Activated T-cell treated with anti-CD3 and anti-CD28 coated beads, Interleukin-2, amount 50 U/mL, for 4 hours (primary cell): ENCODE data around the gene OXCT1. TPM values are rescaled to one million over a fixed set of nuclear protein-coding genes. Genes with fewer than 3 reads are reported as not detected.
"Not testable (repeated sequence)": the region's sequence is repeated elsewhere in the genome, so short reads cannot be mapped to it uniquely, and the experiment has no call there.

Experiments used
- ATAC-seq, 2 donors: fragments of 200-7000 bp; cut with Tn5 transposase; one replicate each; pipeline ENCODE4 v1.10.0; 2021
- DNase-seq: peaks from one replicate; pipeline ENCODE4 v3.0.0-alpha.2; 2020
- H3K27me3 Mint-ChIP-seq: one replicate; pipeline ENCODE4 v1.8.0; 2021; ENCODE audit warnings: low read depth, mixed read lengths
- H3K36me3 Mint-ChIP-seq: one replicate; pipeline ENCODE4 v1.8.0; 2022; ENCODE audit warnings: mixed read lengths; ENCODE audit not compliant: insufficient read depth
- H3K4me1 Mint-ChIP-seq: one replicate; pipeline ENCODE4 v1.8.0; 2021; ENCODE audit warnings: low read depth, mixed read lengths
- H3K4me3 Mint-ChIP-seq: one replicate; pipeline ENCODE4 v1.8.0; 2021; ENCODE audit warnings: mild to moderate bottlenecking, moderate library complexity, mixed read lengths
- H3K9me3 Mint-ChIP-seq: one replicate; pipeline ENCODE4 v1.8.0; 2021; ENCODE audit warnings: mixed read lengths
- total RNA-seq, 3 donors: library from RNA; stranded (reverse); gene quantifications; one replicate each; pipeline ENCODE4 v1.2.1, GENCODE V29; 2021

Gene OXCT1
- total RNA-seq, 3 donors from 2014 or later = 77.8 to 96.1 (median 89.7) TPM

DNA sequence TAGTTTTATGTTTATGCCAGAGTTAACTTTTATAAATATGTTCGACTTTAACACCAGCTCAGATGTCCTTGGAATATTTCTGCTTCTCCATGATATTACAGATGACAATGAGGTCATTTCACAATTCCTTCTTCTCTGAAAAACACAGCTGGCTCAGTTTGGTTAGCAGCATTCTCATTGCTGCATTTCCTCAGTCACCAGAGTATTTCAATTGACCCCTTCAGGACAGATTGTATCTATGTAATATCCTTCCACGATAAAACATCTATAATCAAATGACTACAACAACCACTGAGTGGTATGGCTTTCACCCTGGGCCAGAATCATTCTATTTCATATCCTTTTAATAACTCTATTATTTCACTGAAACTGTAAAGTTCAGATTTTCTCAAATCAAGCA lies 148.7 kb downstream of the OXCT1 start:
- H3K36me3 Mint-ChIP-seq = no peaks in the 10 kb centered on the region

DNA sequence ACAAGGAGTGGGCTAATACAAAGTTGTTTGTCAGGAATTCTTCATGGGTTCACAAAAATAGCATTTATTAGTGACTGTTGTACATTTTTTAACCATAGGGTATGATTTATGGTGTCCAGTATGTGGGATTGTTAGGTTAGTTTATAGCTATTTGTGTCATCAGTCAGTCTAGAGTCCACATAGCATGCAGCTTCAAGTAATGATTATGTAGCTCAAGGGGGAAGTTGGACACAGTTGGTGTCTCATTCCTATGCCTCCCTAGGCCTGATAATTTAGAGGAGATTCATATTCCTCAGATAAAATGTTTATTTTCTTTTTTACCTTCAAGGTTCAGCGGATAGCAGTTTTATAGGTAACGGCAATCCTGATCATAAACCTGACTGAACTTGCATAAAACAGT lies 153.8 kb downstream of the OXCT1 start:
- Mint-ChIP-seq H3K27me3 (peaks cover 6% of the 10 kb centered on the region), H3K4me3 (no peak overlapping the region)

More for the DNA sequence above, 148.7 kb downstream of the OXCT1 start:
- H3K4me3 Mint-ChIP-seq = no peak overlapping the region
- ATAC-seq (no peak), DNase-seq (no peak)
- peaks cover 7% of the 10 kb centered on the region for H3K9me3 Mint-ChIP-seq
- no peaks in the 10 kb centered on the region for H3K4me1 Mint-ChIP-seq
- peaks cover 3% of the 10 kb centered on the region for H3K27me3 Mint-ChIP-seq

DNA sequence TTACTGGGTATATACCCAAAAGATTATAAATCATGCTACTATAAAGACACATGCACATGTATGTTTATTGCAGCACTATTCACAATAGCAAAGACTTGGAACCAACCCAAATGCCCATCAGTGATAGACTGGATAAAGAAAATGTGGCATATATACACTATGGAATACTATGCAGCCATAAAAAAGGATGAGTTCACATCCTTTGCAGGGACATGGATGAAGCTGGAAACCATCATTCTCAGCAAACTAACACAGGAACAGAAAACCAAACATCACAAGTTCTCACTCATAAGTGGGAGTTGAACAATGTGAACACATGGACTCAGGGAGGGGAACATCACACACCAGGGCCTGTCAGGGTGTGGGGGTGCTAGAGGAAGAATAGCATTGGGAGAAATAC lies 155.8 kb downstream of the OXCT1 start:
- not testable (repeated sequence) for H3K36me3 Mint-ChIP-seq, ATAC-seq, H3K27me3 Mint-ChIP-seq, DNase-seq, H3K4me3 Mint-ChIP-seq, H3K4me1 Mint-ChIP-seq
- peaks cover 14% of the 10 kb centered on the region for H3K9me3 Mint-ChIP-seq

More for the DNA sequence above, 153.8 kb downstream of the OXCT1 start:
- ATAC-seq (no peak), DNase-seq (no peak)
- Mint-ChIP-seq H3K36me3 (peaks cover 1% of the 10 kb centered on the region), H3K4me1 (no peaks in the 10 kb centered on the region), H3K9me3 (peaks cover 14% of the 10 kb centered on the region)

DNA sequence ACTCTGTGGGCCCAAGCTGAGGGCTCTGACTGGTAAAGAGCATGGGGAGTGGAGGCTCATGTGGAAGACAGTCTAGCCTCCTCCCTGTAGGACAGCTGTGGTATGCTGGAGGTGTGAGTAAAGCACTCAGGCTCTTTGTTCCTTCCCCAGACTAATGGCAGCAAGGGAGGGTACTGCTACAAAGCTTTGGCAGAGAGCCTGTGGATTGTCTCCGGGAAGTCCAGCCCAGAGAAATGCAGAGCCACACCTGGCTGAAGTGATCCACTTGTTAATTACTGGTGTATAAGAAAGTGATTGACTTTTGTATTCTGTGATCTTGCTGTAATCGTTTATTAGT lies 161.7 kb downstream of the OXCT1 start:
- peaks cover 1% of the 10 kb centered on the region for H3K36me3 Mint-ChIP-seq
- DNase-seq (no peak), ATAC-seq (no peak)
- no peaks in the 10 kb centered on the region for H3K4me1 Mint-ChIP-seq
- H3K27me3 Mint-ChIP-seq = peaks cover 7% of the 10 kb centered on the region
- peaks cover 32% of the 10 kb centered on the region for H3K9me3 Mint-ChIP-seq
- H3K4me3 Mint-ChIP-seq = no peak overlapping the region

DNA sequence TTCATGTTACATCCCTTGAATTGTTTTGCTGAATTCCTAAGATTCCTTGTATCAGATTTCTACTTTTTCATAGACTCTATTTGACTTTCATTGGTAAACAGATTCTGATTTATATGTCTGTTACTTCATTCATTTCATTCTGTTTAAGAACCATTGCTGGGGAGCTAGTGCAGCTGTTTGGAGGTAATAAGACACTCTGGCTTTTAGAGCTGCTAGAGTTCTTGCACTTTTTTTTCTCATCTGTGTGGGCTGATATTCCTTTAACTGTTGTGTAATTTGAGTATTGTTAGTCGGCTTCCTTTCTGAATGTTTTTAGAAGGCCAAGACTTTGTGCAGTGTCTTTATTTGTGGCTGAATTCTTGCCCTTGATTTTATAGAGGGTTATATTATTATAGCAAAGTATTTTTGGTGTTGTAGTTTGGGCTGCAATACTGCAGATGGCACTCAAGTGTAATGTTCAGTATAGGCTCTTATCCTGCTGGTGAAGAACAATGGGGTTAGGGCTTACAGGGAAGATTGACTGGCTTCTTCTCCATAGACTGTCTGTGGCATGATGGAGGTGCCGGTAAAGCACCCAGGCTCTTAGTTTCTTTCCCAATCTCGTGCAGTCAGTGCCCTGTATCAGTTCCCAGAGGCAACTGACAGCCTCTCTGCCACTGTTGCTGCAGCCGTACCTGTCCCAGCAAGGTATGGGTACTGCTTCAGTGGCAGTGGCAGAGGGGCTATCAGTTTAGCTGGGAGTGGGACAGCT lies 162.2 kb downstream of the OXCT1 start:
- DNase-seq (no peak), ATAC-seq (no peak)
- Mint-ChIP-seq H3K9me3 (peaks cover 27% of the 10 kb centered on the region), H3K4me3 (no peak overlapping the region), H3K27me3 (peaks cover 3% of the 10 kb centered on the region), H3K4me1 (no peaks in the 10 kb centered on the region), H3K36me3 (no peaks in the 10 kb centered on the region)

DNA sequence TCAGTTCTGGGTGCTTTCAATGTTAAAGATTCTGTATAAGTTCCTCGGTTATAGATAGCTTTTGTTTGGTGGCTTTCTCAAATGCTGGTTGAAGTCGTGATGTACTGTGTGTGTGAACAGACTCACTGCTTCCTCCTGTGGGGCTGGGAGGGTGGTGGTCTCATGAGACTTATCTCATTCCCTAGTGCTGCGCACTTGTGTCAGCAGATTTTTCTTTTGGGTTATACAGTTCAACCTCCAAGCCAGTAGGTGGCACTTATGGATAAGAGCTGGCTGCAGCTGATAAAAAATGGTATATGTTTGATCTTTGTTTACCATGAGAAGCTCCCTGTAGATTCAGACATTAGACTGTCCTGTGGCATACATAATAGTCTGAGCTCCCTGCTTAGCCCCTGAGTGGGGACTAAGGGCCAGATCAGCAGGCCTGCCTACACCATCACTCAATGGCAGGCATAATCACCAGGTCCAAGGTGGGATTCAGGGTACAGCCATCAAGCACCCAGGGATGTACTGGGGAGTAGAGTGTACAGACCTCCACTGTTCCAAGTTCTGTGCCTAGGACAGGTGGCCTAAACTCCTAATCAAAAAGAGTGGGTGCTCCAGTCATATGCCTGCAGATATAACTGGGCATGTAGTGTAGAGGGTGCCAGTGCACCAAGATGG lies 174.2 kb downstream of the OXCT1 start:
- peaks cover 3% of the 10 kb centered on the region for H3K9me3 Mint-ChIP-seq
- ATAC-seq = no peak
- H3K36me3 Mint-ChIP-seq = no peaks in the 10 kb centered on the region
- peaks cover 12% of the 10 kb centered on the region for H3K27me3 Mint-ChIP-seq
- no peaks in the 10 kb centered on the region for H3K4me1 Mint-ChIP-seq
- DNase-seq = no peak
- no peak overlapping the region for H3K4me3 Mint-ChIP-seq

DNA sequence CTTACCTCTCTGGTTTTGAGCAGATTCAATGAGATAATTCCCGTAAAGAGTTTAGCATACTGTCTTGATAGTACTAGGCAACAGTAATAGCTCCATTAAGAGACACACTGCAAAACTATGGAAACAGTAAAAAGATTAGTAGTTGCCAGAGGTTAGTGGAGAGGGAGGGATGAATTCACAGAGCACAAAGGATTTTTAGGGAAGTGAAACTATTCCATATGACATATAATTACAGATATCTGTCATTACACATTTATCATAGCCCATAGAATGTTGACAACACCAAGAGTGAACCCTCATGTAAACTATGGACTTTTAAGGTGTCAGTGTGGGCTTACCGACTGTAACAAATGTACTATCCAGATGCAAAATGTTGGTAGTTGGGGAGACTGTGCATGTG lies 183.5 kb downstream of the OXCT1 start:
- H3K9me3 Mint-ChIP-seq = no peaks in the 10 kb centered on the region
- no peaks in the 10 kb centered on the region for H3K27me3 Mint-ChIP-seq
- DNase-seq (no peak), ATAC-seq (no peak)
- no peak overlapping the region for H3K4me3 Mint-ChIP-seq
- no peaks in the 10 kb centered on the region for H3K4me1 Mint-ChIP-seq
- no peaks in the 10 kb centered on the region for H3K36me3 Mint-ChIP-seq

DNA sequence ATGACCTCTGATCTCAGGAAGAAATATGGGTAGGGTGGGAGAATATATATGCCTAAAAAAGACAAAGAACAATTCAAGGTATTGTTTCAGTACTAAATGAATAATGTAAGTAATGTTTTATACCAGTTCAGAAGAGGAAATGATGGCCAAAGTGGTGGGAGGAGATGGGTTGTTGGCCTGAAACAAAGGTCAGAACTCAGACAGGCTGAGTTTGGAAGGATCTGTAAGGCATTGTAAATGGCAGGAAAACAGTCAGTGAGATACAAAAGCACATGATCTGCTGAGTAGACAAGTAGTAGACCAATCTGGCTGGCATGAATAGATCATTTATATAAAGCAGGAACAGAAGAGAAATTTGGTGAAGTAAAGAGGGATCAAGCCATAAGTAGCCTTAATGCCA lies 184.0 kb downstream of the OXCT1 start:
- H3K4me3 Mint-ChIP-seq = no peak overlapping the region
- no peaks in the 10 kb centered on the region for H3K4me1 Mint-ChIP-seq
- H3K27me3 Mint-ChIP-seq = no peaks in the 10 kb centered on the region
- no peak for DNase-seq
- no peak for ATAC-seq
- H3K36me3 Mint-ChIP-seq = no peaks in the 10 kb centered on the region
- no peaks in the 10 kb centered on the region for H3K9me3 Mint-ChIP-seq

DNA sequence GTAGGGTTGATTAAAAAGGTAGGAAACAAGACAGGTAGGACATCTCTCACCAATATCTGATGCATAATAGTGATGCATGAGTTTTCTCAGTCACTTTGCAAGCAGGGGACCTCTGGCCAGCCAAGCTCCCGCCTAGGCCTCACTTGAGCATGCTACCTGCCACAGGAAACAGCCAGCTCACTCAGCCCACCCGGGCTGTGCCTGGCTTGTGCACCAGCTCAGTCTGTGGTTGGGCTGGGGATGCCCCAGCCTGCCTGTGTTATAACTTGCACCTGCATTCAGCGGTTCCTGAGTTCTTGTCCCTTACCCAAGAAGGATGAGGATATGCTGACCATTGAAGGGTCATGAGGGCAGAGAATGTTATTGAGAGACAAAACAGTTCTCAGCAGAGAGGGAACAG lies 187.0 kb downstream of the OXCT1 start:
- Mint-ChIP-seq H3K4me3 (no peak overlapping the region), H3K27me3 (peaks cover 2% of the 10 kb centered on the region), H3K36me3 (no peaks in the 10 kb centered on the region), H3K9me3 (peaks cover 7% of the 10 kb centered on the region), H3K4me1 (no peaks in the 10 kb centered on the region)
- DNase-seq = no peak
- peak in 1 of 2 donors; percentile 35 for ATAC-seq

DNA sequence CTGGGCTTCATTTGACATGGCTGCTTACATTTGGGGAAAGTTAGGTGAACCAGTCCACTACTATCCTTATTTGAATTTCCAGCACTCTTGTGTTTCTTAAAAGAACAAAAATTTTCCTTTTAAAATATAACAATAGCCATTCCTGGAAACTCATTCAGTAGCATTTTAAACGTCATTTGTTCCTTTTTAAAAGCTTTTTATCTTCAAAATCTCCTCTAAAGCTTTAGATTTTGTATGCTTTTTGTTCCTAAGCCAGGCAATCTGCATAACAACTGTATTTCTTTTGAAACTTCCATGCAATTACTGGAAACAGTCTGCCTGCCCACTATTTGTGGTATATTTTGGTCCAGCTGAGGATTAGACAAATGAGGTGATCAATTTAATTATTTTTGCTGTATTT lies 187.6 kb downstream of the OXCT1 start:
- H3K27me3 Mint-ChIP-seq = peaks cover 2% of the 10 kb centered on the region
- DNase-seq = no peak
- no peaks in the 10 kb centered on the region for H3K36me3 Mint-ChIP-seq
- H3K9me3 Mint-ChIP-seq = peaks cover 7% of the 10 kb centered on the region
- no peak overlapping the region for H3K4me3 Mint-ChIP-seq
- H3K4me1 Mint-ChIP-seq = no peaks in the 10 kb centered on the region
- ATAC-seq = no peak

DNA sequence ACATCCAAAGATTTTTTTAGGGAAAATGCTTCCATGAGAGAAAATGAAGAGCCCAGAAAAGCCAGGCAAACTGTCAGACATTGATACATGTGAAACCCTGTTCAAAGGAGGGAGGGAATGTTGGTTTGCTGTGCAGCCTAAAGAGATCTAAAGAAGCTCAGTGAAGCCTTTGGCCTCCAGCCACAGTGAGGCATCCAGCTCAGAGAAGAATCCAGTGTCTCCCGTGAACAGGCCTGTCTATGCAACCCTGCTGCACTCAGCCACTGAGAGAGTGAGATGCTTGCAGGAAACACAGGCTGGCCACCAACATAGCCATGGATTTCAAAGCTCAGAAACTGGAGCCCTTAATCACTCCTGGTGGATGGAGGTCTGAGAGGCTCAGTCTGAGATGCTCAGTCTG lies 188.4 kb downstream of the OXCT1 start:
- Mint-ChIP-seq H3K4me1 (no peaks in the 10 kb centered on the region), H3K36me3 (no peaks in the 10 kb centered on the region), H3K4me3 (no peak overlapping the region), H3K9me3 (peaks cover 7% of the 10 kb centered on the region), H3K27me3 (peaks cover 2% of the 10 kb centered on the region)
- ATAC-seq (no peak), DNase-seq (no peak)

Other genes with a start within 250 kb of the OXCT1 start
- gene RIMOC1, start 33.9 kb upstream of the OXCT1 start, total RNA-seq = 10 to 100 TPM; 30.0 to 32.9 (median 32.7) TPM
- gene FBXO4, start 54.9 kb upstream of the OXCT1 start, total RNA-seq = 10 to 100 TPM; 13.1 to 15.6 (median 13.7) TPM